ENCODE data around the gene MPPED1. TPM values are rescaled to one million over a fixed set of nuclear protein-coding genes. Genes with fewer than 3 reads are reported as not detected.

The MPPED1 gene
- total RNA-seq, 2 donors from 2014 or later: not detected

- no peaks in the 10 kb centered on the region for H3K9me3 ChIP-seq (ENCODE audit: control insufficient read depth, low read length, poor library complexity, severe bottlenecking)
- no peaks in the 10 kb centered on the region for H3K4me1 Mint-ChIP-seq
- no peak overlapping the region for H3K27ac Mint-ChIP-seq
- no peak overlapping the region for H3K4me3 Mint-ChIP-seq
- no peaks in the 10 kb centered on the region for H3K36me3 Mint-ChIP-seq (ENCODE audit: low read depth)
- no peak for ATAC-seq
- DNase-seq: no peak
- peaks cover 8% of the 10 kb centered on the region for H3K27me3 Mint-ChIP-seq
Observed at GRCh38 chr22:43488937-43489336, 77.1 kb downstream of the MPPED1 start.

- DNase-seq: no peak
- Mint-ChIP-seq H3K36me3 (ENCODE audit: low read depth) (no peaks in the 10 kb centered on the region), H3K27ac (no peak overlapping the region), H3K27me3 (peaks cover 8% of the 10 kb centered on the region), H3K4me1 (no peaks in the 10 kb centered on the region), H3K4me3 (no peak overlapping the region)
- no peak for ATAC-seq
- H3K9me3 ChIP-seq (ENCODE audit: control insufficient read depth, low read length, poor library complexity, severe bottlenecking): no peaks in the 10 kb centered on the region
Observed at GRCh38 chr22:43490311-43490710, 78.5 kb downstream of the MPPED1 start.

DNA sequence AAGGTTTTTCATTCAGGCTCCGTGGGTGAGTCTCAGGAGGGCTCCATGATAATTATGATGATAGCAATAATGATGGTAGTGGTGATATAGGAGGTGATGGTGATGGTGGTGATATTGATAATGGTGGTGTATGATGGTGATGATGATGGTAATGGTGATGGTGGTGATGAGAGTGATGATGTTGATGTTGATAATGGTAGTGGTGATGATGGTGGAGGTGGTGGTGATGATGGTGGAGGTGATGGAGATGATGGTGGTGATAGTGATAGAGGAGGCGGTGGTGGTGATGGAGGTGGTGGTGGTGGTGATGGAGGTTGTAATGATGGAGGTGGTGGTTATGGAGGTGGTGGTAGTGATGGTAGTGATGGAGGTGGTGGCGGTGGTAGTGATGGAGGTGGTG lies 79.4 kb downstream of the MPPED1 start:
- Mint-ChIP-seq H3K4me1 (no peaks in the 10 kb centered on the region), H3K27ac (no peak overlapping the region), H3K27me3 (peaks cover 8% of the 10 kb centered on the region), H3K36me3 (ENCODE audit: low read depth) (no peaks in the 10 kb centered on the region), H3K4me3 (no peak overlapping the region)
- ATAC-seq (no peak), DNase-seq (no peak)
- no peaks in the 10 kb centered on the region for H3K9me3 ChIP-seq (ENCODE audit: control insufficient read depth, low read length, poor library complexity, severe bottlenecking)

- no peak overlapping the region for H3K4me3 Mint-ChIP-seq
- ATAC-seq (no peak), DNase-seq (no peak)
- H3K4me1 Mint-ChIP-seq: no peaks in the 10 kb centered on the region
- no peaks in the 10 kb centered on the region for H3K36me3 Mint-ChIP-seq (ENCODE audit: low read depth)
- H3K9me3 ChIP-seq (ENCODE audit: control insufficient read depth, low read length, poor library complexity, severe bottlenecking): no peaks in the 10 kb centered on the region
- H3K27ac Mint-ChIP-seq: no peak overlapping the region
- peaks cover 7% of the 10 kb centered on the region for H3K27me3 Mint-ChIP-seq
Observed at GRCh38 chr22:43491737-43492136, 79.9 kb downstream of the MPPED1 start.

DNA sequence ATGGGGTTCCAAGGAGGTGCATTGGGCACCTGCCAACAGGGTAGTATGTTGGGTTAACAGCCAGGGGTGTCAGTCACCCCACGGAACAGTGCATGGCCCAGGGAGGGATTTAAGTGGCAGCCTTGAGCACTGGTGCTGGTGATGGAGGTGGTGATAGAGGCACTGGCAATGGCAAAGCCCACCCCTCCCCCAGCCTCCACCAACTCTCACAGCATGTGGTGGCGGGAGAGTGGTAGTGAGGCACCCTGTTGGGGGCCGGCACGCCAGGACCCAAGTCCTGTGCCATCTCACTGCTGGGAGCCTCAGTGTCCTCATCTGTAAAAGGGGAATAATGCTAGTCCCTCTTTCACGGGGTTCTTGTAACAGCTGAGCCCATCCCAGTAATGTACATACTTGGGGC lies 81.5 kb downstream of the MPPED1 start:
- ATAC-seq: no peak
- DNase-seq: no peak
- Mint-ChIP-seq H3K4me3 (no peak overlapping the region), H3K4me1 (no peaks in the 10 kb centered on the region), H3K27me3 (no peaks in the 10 kb centered on the region), H3K27ac (no peak overlapping the region), H3K36me3 (ENCODE audit: low read depth) (no peaks in the 10 kb centered on the region)
- H3K9me3 ChIP-seq (ENCODE audit: control insufficient read depth, low read length, poor library complexity, severe bottlenecking): no peaks in the 10 kb centered on the region

GRCh38 chr22:43497956-43498855 lies 86.4 kb downstream of the MPPED1 start:
- Mint-ChIP-seq H3K27ac (no peak overlapping the region), H3K4me3 (no peak overlapping the region), H3K27me3 (no peaks in the 10 kb centered on the region), H3K4me1 (no peaks in the 10 kb centered on the region), H3K36me3 (ENCODE audit: low read depth) (no peaks in the 10 kb centered on the region)
- H3K9me3 ChIP-seq (ENCODE audit: control insufficient read depth, low read length, poor library complexity, severe bottlenecking): no peaks in the 10 kb centered on the region
- ATAC-seq (no peak), DNase-seq (no peak)

DNA sequence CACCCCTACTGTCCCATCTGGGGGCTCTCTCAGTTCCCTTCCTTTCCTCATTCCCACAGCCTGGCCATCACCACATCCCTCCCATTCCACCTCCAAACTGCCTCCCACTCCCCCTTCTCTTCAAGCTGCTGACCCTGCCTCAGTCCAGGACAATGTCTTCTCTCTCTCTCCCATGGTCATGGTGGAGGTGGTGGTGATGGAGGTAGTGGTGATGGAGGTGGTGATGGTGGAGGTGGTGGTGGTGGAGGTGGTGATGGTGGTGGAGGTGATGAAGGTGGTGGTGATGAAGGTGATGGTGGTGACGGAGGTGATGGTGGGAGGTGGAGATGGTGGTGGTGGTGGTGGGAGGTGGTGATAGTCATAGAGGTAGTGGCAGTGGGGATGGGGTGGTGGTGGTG lies 87.0 kb downstream of the MPPED1 start:
- no peaks in the 10 kb centered on the region for H3K36me3 Mint-ChIP-seq (ENCODE audit: low read depth)
- DNase-seq (no peak), ATAC-seq (no peak)
- no peaks in the 10 kb centered on the region for H3K9me3 ChIP-seq (ENCODE audit: control insufficient read depth, low read length, poor library complexity, severe bottlenecking)
- no peaks in the 10 kb centered on the region for H3K27me3 Mint-ChIP-seq
- H3K4me1 Mint-ChIP-seq: no peaks in the 10 kb centered on the region
- no peak overlapping the region for H3K27ac Mint-ChIP-seq
- H3K4me3 Mint-ChIP-seq: no peak overlapping the region

GRCh38 chr22:43500792-43501785 lies 89.3 kb downstream of the MPPED1 start:
- Mint-ChIP-seq H3K4me1 (no peaks in the 10 kb centered on the region), H3K27me3 (no peaks in the 10 kb centered on the region), H3K27ac (no peak overlapping the region), H3K4me3 (no peak overlapping the region), H3K36me3 (ENCODE audit: low read depth) (no peaks in the 10 kb centered on the region)
- no peak for ATAC-seq
- H3K9me3 ChIP-seq (ENCODE audit: control insufficient read depth, low read length, poor library complexity, severe bottlenecking): no peaks in the 10 kb centered on the region
- no peak for DNase-seq

DNA sequence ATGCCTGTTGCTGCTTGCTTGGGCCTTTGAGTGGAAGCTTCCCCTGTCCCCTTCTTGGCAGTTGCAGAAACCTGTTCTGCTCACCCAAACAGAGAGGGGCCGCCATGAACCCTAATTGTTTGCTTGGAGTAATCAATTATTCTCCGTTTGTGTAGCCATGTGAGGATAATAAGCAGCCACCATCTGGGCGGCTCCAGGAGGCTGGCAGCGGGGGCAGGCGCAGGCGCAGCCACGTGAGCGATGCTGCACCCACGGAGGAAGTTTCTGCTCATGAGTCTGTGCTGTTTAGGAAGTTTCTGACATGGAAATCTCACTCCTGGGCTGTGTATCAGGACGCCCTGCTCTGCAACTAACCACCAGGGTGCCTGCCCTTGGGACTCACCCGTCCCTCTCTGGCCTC lies 90.1 kb downstream of the MPPED1 start:
- H3K9me3 ChIP-seq (ENCODE audit: control insufficient read depth, low read length, poor library complexity, severe bottlenecking): no peaks in the 10 kb centered on the region
- DNase-seq (no peak), ATAC-seq (no peak)
- Mint-ChIP-seq H3K36me3 (ENCODE audit: low read depth) (no peaks in the 10 kb centered on the region), H3K4me3 (no peak overlapping the region), H3K4me1 (no peaks in the 10 kb centered on the region), H3K27me3 (no peaks in the 10 kb centered on the region), H3K27ac (no peak overlapping the region)

GRCh38 chr22:43502306-43502874 lies 90.6 kb downstream of the MPPED1 start:
- H3K4me3 Mint-ChIP-seq: no peak overlapping the region
- ATAC-seq (no peak), DNase-seq (no peak)
- H3K36me3 Mint-ChIP-seq (ENCODE audit: low read depth): no peaks in the 10 kb centered on the region
- no peaks in the 10 kb centered on the region for H3K27me3 Mint-ChIP-seq
- no peak overlapping the region for H3K27ac Mint-ChIP-seq
- no peaks in the 10 kb centered on the region for H3K9me3 ChIP-seq (ENCODE audit: control insufficient read depth, low read length, poor library complexity, severe bottlenecking)
- H3K4me1 Mint-ChIP-seq: no peaks in the 10 kb centered on the region

DNA sequence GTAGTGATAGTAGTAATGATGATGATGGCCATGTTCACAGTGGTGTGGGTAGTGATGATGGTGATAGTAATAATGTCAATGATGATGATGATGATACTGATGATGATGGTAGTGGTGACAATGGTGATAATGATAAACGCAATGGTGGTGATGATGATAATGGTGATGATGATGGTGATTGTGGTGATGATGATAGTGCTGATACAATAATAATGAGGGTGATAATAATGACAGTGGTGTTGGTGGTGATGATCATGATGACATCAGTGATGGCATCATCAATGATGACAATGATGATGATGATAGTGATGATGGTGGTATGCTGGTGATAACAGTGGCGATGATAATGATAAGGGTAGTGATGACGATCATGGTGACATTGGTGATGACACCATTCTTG lies 92.3 kb downstream of the MPPED1 start:
- ATAC-seq: no peak
- H3K9me3 ChIP-seq (ENCODE audit: control insufficient read depth, low read length, poor library complexity, severe bottlenecking): no peaks in the 10 kb centered on the region
- H3K36me3 Mint-ChIP-seq (ENCODE audit: low read depth): no peaks in the 10 kb centered on the region
- no peaks in the 10 kb centered on the region for H3K27me3 Mint-ChIP-seq
- H3K4me3 Mint-ChIP-seq: no peak overlapping the region
- H3K4me1 Mint-ChIP-seq: no peaks in the 10 kb centered on the region
- no peak overlapping the region for H3K27ac Mint-ChIP-seq
- no peak for DNase-seq

GRCh38 chr22:43504666-43505261 lies 93.0 kb downstream of the MPPED1 start:
- Mint-ChIP-seq H3K36me3 (ENCODE audit: low read depth) (no peaks in the 10 kb centered on the region), H3K4me3 (no peak overlapping the region), H3K27ac (no peak overlapping the region), H3K27me3 (no peaks in the 10 kb centered on the region), H3K4me1 (no peaks in the 10 kb centered on the region)
- no peaks in the 10 kb centered on the region for H3K9me3 ChIP-seq (ENCODE audit: control insufficient read depth, low read length, poor library complexity, severe bottlenecking)
- ATAC-seq (no peak), DNase-seq (no peak)

- Mint-ChIP-seq H3K27me3 (no peaks in the 10 kb centered on the region), H3K4me1 (no peaks in the 10 kb centered on the region), H3K36me3 (ENCODE audit: low read depth) (no peaks in the 10 kb centered on the region), H3K4me3 (no peak overlapping the region), H3K27ac (no peak overlapping the region)
- no peak for DNase-seq
- ATAC-seq: no peak
- H3K9me3 ChIP-seq (ENCODE audit: control insufficient read depth, low read length, poor library complexity, severe bottlenecking): no peaks in the 10 kb centered on the region
Observed at GRCh38 chr22:43505423-43505822, 93.6 kb downstream of the MPPED1 start.
